SK-N-SH treated with all-trans-retinoic acid at 6 μM for 48 hours (cell line): ENCODE measurements around the gene FNDC3B.

Experiments
- ARNTL ChIP-seq: fragments of 450-650 bp; formaldehyde crosslinking; IDR thresholded peaks from 2 replicates; pipeline ENCODE4 v1.5.0; 2020; ENCODE audit warnings: low read depth, mild to moderate bottlenecking, moderate library complexity, borderline replicate concordance
- GLIS3 ChIP-seq: fragments of 250-450 bp; sonication (Bioruptor Pico); IDR thresholded peaks from 2 replicates; pipeline ENCODE4 v1.5.0; 2020; ENCODE audit warnings: mild to moderate bottlenecking, moderate library complexity
- PATZ1 ChIP-seq: fragments of 250-450 bp; sonication (Bioruptor Pico); IDR thresholded peaks from 2 replicates; pipeline ENCODE4 v1.8.0; 2020; ENCODE audit warnings: mild to moderate bottlenecking, moderate library complexity, borderline replicate concordance
- POU6F1 ChIP-seq: fragments of 250-450 bp; sonication (Bioruptor Pico); IDR thresholded peaks from 2 replicates; pipeline ENCODE4 v1.8.0; 2021; ENCODE audit warnings: low read depth, mild to moderate bottlenecking, moderate library complexity, borderline replicate concordance
- SNAI2 ChIP-seq: fragments of 250-450 bp; sonication (Bioruptor Pico); IDR thresholded peaks from 2 replicates; pipeline ENCODE4 v1.5.0; 2020; ENCODE audit warnings: mild to moderate bottlenecking, moderate library complexity
- ZC3H10 ChIP-seq: fragments of 250-450 bp; sonication (Bioruptor Pico); IDR thresholded peaks from 2 replicates; pipeline ENCODE4 v1.5.1; 2021; ENCODE audit warnings: mild to moderate bottlenecking, moderate library complexity
- ZFP3 ChIP-seq: fragments of 250-450 bp; sonication (Bioruptor Pico); IDR thresholded peaks from 2 replicates; pipeline ENCODE4 v1.5.0; 2020; ENCODE audit warnings: mild to moderate bottlenecking, moderate library complexity
- ZFP30 ChIP-seq: fragments of 450-650 bp; formaldehyde crosslinking; IDR thresholded peaks from 2 replicates; pipeline ENCODE4 v1.5.0; 2022; ENCODE audit warnings: mild to moderate bottlenecking, moderate library complexity

DNA sequence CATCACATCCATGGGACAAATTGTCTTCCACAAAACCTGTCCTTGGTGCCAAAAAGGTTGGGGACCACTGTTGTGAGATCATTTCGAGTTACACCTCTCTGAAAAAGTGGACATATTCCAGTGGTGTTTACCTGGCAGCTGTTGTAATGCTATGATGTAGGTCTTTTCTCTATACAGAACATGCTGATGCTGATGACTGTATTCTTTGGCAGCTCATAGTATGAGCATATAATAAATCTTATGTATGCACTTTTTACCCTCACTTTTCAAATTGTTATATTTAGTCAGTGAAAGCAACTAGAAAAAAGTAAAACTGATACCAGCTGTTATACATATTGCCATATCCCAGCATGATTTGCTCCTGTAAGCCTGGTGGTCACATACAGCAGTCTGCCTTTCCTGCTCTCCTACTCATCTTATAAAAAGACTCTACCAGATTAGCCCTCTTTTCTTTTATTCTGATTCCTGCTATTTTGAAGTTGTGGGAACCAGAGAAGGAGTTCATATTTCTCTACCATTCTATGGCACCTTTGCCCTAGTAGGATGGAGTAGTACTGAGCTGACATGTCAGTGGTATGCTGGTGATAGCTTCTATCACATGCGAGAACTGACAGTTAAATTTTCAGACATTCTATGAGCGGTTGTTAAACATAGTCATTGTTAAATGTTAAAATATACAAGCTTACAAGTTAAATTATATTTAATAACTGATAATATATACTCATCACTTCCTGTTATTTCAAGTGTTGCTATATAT, 128.7 kb downstream of the FNDC3B start:
- TF ChIP-seq ARNTL (CRISPR knock-in tag) (no peak), ZFP3 (CRISPR knock-in tag) (no peak), PATZ1 (CRISPR knock-in tag) (no peak), SNAI2 (no peak), GLIS3 (CRISPR knock-in tag) (no peak), ZC3H10 (CRISPR knock-in tag) (no peak), ZFP30 (CRISPR knock-in tag) (no peak), POU6F1 (CRISPR knock-in tag) (no peak)
